ENCODE measurements around the gene MAGI2. TPM values are rescaled to one million over a fixed set of nuclear protein-coding genes. Genes with fewer than 3 reads are reported as not detected.

Gene MAGI2
- total RNA-seq, 3 donors from 2014 or later (not counting 1 experiment from before 2014, with no cell fraction given) = 0.09 to 0.48 (median 0.27) TPM

GRCh38 chr7:78191475-78192079 lies 1261.9 kb downstream of the MAGI2 start:
- Histone ChIP-seq H3K36me3 (ENCODE audit: control insufficient read depth, insufficient read depth, low read length) (no peaks in the 10 kb centered on the region), H3K4me3 (ENCODE audit: low read length) (no peak overlapping the region), H3K9me3 (ENCODE audit: control insufficient read depth, insufficient read depth, low read length) (no peaks in the 10 kb centered on the region), H3K4me1 (ENCODE audit: control insufficient read depth, insufficient read depth, low read length) (no peaks in the 10 kb centered on the region), H3K27me3 (ENCODE audit: control insufficient read depth, insufficient read depth, low read length) (no peaks in the 10 kb centered on the region), H3K27ac (ENCODE audit: low read length) (no peak overlapping the region)
- intact Hi-C loops (cut with micrococcal nuclease) = no loop called here
- Mint-ChIP-seq H3K36me3 (no peaks in the 10 kb centered on the region), H3K4me3 (no peak overlapping the region), H3K9me3 (no peaks in the 10 kb centered on the region), H3K27ac (no peak overlapping the region), H3K27me3 (ENCODE audit: low read depth in 2 of 2) (peaks cover 0 to 9% of the 10 kb centered on the region in 2 donors), H3K4me1 (no peaks in the 10 kb centered on the region)
- ATAC-seq = no peak
- WGBS (ENCODE audit: insufficient coverage) = 84% methylated on average over 9 of the region's 9 CpGs
- no peak for TF ChIP-seq CTCF (IDR thresholded peaks at IDR 0.05)
- DNase-seq = no peak

DNA sequence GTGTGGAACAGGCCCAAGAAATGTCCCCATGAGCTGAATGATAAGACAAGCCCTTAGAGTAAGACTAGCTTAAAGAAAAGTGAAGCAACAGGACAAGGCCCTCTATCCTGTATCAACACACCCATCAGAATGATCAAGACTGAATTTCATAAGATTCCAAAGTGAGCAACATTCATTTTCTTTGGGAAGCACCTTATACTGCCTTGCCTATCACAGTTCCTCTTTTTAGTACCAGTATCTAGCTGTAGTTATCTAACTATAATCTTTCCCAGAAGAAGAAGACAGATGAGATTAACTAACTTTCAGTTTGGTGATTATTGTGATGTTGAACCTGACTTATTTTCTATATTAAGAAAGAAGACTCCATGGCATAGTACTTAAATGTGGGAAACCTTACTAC lies 1263.7 kb downstream of the MAGI2 start:
- ATAC-seq (no peak), DNase-seq (no peak)
- no peak overlapping the region for H3K27ac Mint-ChIP-seq
- TF ChIP-seq CTCF (IDR thresholded peaks at IDR 0.05) = no peak
- no peaks in the 10 kb centered on the region for H3K9me3 ChIP-seq (ENCODE audit: control insufficient read depth, insufficient read depth, low read length)
- no peaks in the 10 kb centered on the region for H3K36me3 Mint-ChIP-seq
- no peaks in the 10 kb centered on the region for H3K27me3 ChIP-seq (ENCODE audit: control insufficient read depth, insufficient read depth, low read length)
- H3K27me3 Mint-ChIP-seq (ENCODE audit: low read depth in 2 of 2) = peaks cover 0 to 9% of the 10 kb centered on the region in 2 donors
- no peak overlapping the region for H3K4me3 Mint-ChIP-seq
- no peak overlapping the region for H3K4me3 ChIP-seq (ENCODE audit: low read length)
- H3K9me3 Mint-ChIP-seq = no peaks in the 10 kb centered on the region
- no peak overlapping the region for H3K27ac ChIP-seq (ENCODE audit: low read length)
- no peaks in the 10 kb centered on the region for H3K4me1 Mint-ChIP-seq
- no peaks in the 10 kb centered on the region for H3K4me1 ChIP-seq (ENCODE audit: control insufficient read depth, insufficient read depth, low read length)
- intact Hi-C loops (cut with micrococcal nuclease) = no loop called here
- no peaks in the 10 kb centered on the region for H3K36me3 ChIP-seq (ENCODE audit: control insufficient read depth, insufficient read depth, low read length)

DNA sequence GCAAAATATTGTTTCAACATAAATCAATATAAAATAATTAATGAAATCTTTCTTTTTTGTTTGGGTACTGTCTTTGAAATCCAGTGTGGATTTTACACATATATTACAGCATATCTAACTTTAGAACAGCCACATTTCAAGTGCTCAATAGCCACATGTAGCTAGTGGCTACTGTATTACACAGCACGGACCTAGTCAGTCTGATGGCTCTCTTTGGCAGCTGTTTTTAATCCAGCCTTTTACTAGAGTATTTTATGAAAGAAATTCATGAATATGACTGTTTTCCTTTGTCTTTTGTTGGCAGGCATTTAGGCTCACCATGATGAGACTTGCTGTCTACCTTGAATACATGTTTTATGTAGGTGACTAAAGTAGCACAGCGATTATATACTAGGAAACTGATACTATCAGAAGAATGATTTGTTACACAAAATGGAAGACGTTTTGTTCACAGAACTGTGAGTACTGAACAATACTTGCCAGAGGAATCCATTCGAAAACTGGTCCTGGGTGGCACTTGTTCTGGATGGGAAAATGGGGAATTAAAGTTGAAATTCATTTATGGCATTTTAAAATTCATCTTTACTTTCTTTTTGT lies 1268.2 kb downstream of the MAGI2 start:
- H3K4me3 Mint-ChIP-seq = no peak overlapping the region
- no peaks in the 10 kb centered on the region for H3K36me3 Mint-ChIP-seq
- Histone ChIP-seq H3K4me1 (ENCODE audit: control insufficient read depth, insufficient read depth, low read length) (no peaks in the 10 kb centered on the region), H3K27ac (ENCODE audit: low read length) (no peak overlapping the region), H3K36me3 (ENCODE audit: control insufficient read depth, insufficient read depth, low read length) (no peaks in the 10 kb centered on the region), H3K4me3 (ENCODE audit: low read length) (no peak overlapping the region), H3K27me3 (ENCODE audit: control insufficient read depth, insufficient read depth, low read length) (no peaks in the 10 kb centered on the region), H3K9me3 (ENCODE audit: control insufficient read depth, insufficient read depth, low read length) (no peaks in the 10 kb centered on the region)
- 73% methylated on average over 4 of the region's 4 CpGs for WGBS (ENCODE audit: insufficient coverage)
- intact Hi-C loops (cut with micrococcal nuclease) = no loop called here
- no peaks in the 10 kb centered on the region for H3K9me3 Mint-ChIP-seq
- ATAC-seq (no peak), DNase-seq (no peak)
- no peak for TF ChIP-seq CTCF (IDR thresholded peaks at IDR 0.05)
- H3K27ac Mint-ChIP-seq = no peak overlapping the region
- peaks cover 0 to 7% of the 10 kb centered on the region in 2 donors for H3K27me3 Mint-ChIP-seq (ENCODE audit: low read depth in 2 of 2)
- H3K4me1 Mint-ChIP-seq = no peaks in the 10 kb centered on the region

DNA sequence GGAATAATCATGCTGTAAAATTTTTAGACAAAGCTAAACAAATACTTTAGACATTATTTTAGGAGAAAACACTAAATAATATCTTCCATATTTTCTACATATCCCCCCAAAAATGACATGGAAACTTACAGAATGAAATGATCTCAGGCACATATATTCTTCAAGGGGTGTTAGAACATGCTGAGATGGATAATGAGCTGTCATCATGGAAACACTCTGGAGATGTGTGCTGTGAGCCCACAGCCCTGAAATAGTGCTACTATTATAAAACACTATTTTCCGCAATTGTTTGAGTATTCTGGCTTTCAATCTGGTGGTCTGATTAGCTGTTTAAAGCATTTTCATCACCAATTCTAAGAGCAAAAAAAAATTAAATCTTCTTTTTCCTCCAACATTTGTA lies 1269.2 kb downstream of the MAGI2 start:
- Histone ChIP-seq H3K4me3 (ENCODE audit: low read length) (no peak overlapping the region), H3K4me1 (ENCODE audit: control insufficient read depth, insufficient read depth, low read length) (no peaks in the 10 kb centered on the region), H3K36me3 (ENCODE audit: control insufficient read depth, insufficient read depth, low read length) (no peaks in the 10 kb centered on the region), H3K27me3 (ENCODE audit: control insufficient read depth, insufficient read depth, low read length) (no peaks in the 10 kb centered on the region), H3K9me3 (ENCODE audit: control insufficient read depth, insufficient read depth, low read length) (no peaks in the 10 kb centered on the region), H3K27ac (ENCODE audit: low read length) (no peak overlapping the region)
- H3K4me1 Mint-ChIP-seq = no peaks in the 10 kb centered on the region
- no peaks in the 10 kb centered on the region for H3K36me3 Mint-ChIP-seq
- DNase-seq (no peak), ATAC-seq (no peak)
- no peak overlapping the region for H3K4me3 Mint-ChIP-seq
- WGBS (ENCODE audit: insufficient coverage) = 100% methylated on average over 1 of the region's 1 CpG
- H3K27ac Mint-ChIP-seq = no peak overlapping the region
- intact Hi-C loops (cut with micrococcal nuclease) = no loop called here
- no peak for TF ChIP-seq CTCF (IDR thresholded peaks at IDR 0.05)
- H3K27me3 Mint-ChIP-seq (ENCODE audit: low read depth in 2 of 2) = peaks cover 0 to 7% of the 10 kb centered on the region in 2 donors
- H3K9me3 Mint-ChIP-seq = no peaks in the 10 kb centered on the region

All from natural killer cell (primary cell).